Prostate gland (tissue), 2 donors: ENCODE results near the gene DUS1L.

Experiments used
- CTCF ChIP-seq, 4 experiments: fragments of 200-600 bp in 2 of 4; fragments of 450-650 bp in 2 of 4; sonication (generic) in 2 of 4; IDR thresholded peaks; 1 replicate in 3 of 4; 2 replicates in 1 of 4; pipeline ENCODE4 v1.5.1; 2016 to 2019; ENCODE audit warnings: antibody characterized with exemption in 4 of 4, mild to moderate bottlenecking in 2 of 4, moderate library complexity in 2 of 4
- POLR2A ChIP-seq: fragments of 450-650 bp; IDR thresholded peaks from one replicate; pipeline ENCODE4 v1.6.1; 2016; ENCODE audit warnings: antibody characterized with exemption, mild to moderate bottlenecking
- POLR2AphosphoS5 ChIP-seq: sonication (generic); formaldehyde crosslinking; IDR thresholded peaks from one replicate; pipeline ENCODE4 v1.6.1; 2017; ENCODE audit warnings: antibody characterized with exemption

GRCh38 chr17:82092628-82092994 is 27.0 kb upstream of the DUS1L start:
- TF ChIP-seq CTCF (IDR thresholded peaks at IDR 0.05) (no peak), POLR2A (no peak), POLR2AphosphoS5 (no peak)
